Fibroblast of lung (primary cell): Measurements from ENCODE around the gene CDKAL1. TPM values are rescaled to one million over a fixed set of nuclear protein-coding genes. Genes with fewer than 3 reads are reported as not detected.

ENCODE experiments used
- DNase-seq, 2 donors: peaks; one replicate each; pipeline versions ENCODE4 v3.0.0 to v3.0.0-alpha.2; 2010; ENCODE audit warnings: low read depth in 2 of 2
- H2AFZ ChIP-seq: 2 replicates; pipeline ENCODE4 v1.5.1; 2012; ENCODE audit warnings: low read length, control low read depth, inconsistent platforms
- H3K27ac ChIP-seq: 2 replicates; pipeline ENCODE4 v1.5.1; 2011; ENCODE audit warnings: low read length, control low read depth; ENCODE audit not compliant: insufficient read depth
- H3K27me3 ChIP-seq: 2 replicates; pipeline ENCODE4 v1.5.1; 2011; ENCODE audit warnings: mild to moderate bottlenecking, low read length; ENCODE audit not compliant: control insufficient read depth, insufficient read depth
- H3K36me3 ChIP-seq: 2 replicates; pipeline ENCODE4 v1.5.1; 2011; ENCODE audit warnings: low read length; ENCODE audit not compliant: control insufficient read depth, insufficient read depth
- H3K4me1 ChIP-seq: 2 replicates; pipeline ENCODE4 v1.5.1; 2011; ENCODE audit warnings: low read length; ENCODE audit not compliant: control insufficient read depth, insufficient read depth; ENCODE audit errors: extremely low read depth
- H3K4me2 ChIP-seq: 2 replicates; pipeline ENCODE4 v1.5.1; 2011; ENCODE audit warnings: low read length, control low read depth; ENCODE audit not compliant: insufficient read depth; ENCODE audit errors: extremely low read depth
- H3K4me3 ChIP-seq, 4 experiments: fragments of 200-600 bp in 1 of 4; sonication (generic) in 1 of 4; replicated peaks in 1 of 4; 2 replicates each; pipeline ENCODE4 v1.5.1; 2011 to 2016; ENCODE audit warnings: low read length in 4 of 4, low read depth in 3 of 4, mild to moderate bottlenecking in 3 of 4, control low read depth in 2 of 4, inconsistent platforms in 1 of 4, mixed read lengths in 1 of 4; ENCODE audit not compliant: insufficient read depth in 1 of 4; ENCODE audit errors: control extremely low read depth in 1 of 4
- H3K79me2 ChIP-seq: 2 replicates; pipeline ENCODE4 v1.5.1; 2012; ENCODE audit warnings: mild to moderate bottlenecking, low read length, inconsistent platforms; ENCODE audit not compliant: control insufficient read depth, insufficient read depth
- H3K9ac ChIP-seq: 2 replicates; pipeline ENCODE4 v1.5.1; 2011; ENCODE audit warnings: mild to moderate bottlenecking, low read length, control low read depth; ENCODE audit not compliant: insufficient read depth
- H3K9me3 ChIP-seq: 2 replicates; pipeline ENCODE4 v1.5.1; 2012; ENCODE audit warnings: low read depth, low read length; ENCODE audit not compliant: control insufficient read depth, insufficient read depth
- H4K20me1 ChIP-seq: 2 replicates; pipeline ENCODE4 v1.5.1; 2011; ENCODE audit warnings: low read length; ENCODE audit not compliant: control insufficient read depth, insufficient read depth; ENCODE audit errors: extremely low read depth
- CTCF ChIP-seq, 2 donors: IDR thresholded peaks in 1 of 2; conservative IDR thresholded peaks in 1 of 2; 1 replicate in 1 of 2; 2 replicates in 1 of 2; pipeline ENCODE4 v1.5.1; 2011 to 2012; ENCODE audit warnings: low read length in 2 of 2, control low read depth in 1 of 2, inconsistent platforms in 1 of 2, low read depth in 1 of 2, mild to moderate bottlenecking in 1 of 2
- EZH2 ChIP-seq: IDR thresholded peaks from 2 replicates; pipeline ENCODE4 v1.5.1; 2012; ENCODE audit warnings: low read length, control low read depth, mild to moderate bottlenecking; ENCODE audit errors: missing control alignments
- polyA plus RNA-seq, 2 donors: library from polyadenylated mRNA; depleted of rRNA in 1 of 2; stranded (reverse) in 1 of 2; unstranded in 1 of 2; fragments of >200 nt; gene quantifications; 2 replicates each; pipeline ENCODE4 v1.2.1, GENCODE V29; 2011 to 2012; ENCODE audit warnings: missing spikeins in 1 of 2
- total RNA-seq: library from RNA; depleted of rRNA; stranded (reverse); fragments of >200 nt; gene quantifications from 2 replicates; pipeline ENCODE4 v1.2.1, GENCODE V29; 2014

The CDKAL1 gene
- total and polyA plus RNA-seq, 2 donors (not counting 1 experiment from before 2014, with no cell fraction given): 7.4 to 15.0 TPM

DNA sequence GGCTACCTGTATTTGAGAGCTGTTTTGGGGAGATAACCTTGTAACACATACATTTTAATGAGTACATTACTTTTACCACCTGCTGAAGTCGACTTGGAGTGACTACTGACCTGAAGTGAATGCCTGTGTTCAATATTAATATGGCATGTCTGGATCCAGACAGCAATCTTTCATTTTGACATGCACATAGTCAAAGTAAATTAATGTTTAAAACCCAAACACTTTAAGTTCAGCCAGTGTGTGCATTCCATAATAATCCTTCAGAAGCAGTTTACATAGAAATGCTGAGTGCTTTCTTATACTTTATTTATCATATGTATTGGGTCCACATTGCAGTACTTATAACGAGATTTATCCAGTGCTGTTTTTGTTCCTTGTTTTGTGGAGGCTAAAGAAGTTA, 38.0 kb downstream of the CDKAL1 start:
- no peak overlapping the region for H3K4me2 ChIP-seq
- TF ChIP-seq CTCF (conservative IDR thresholded peaks at IDR 0.05 in 1 of 2, IDR thresholded peaks at IDR 0.05 in 1 of 2; ENCODE audit: low read depth in 1 of 2, low read length in 2 of 2): no peak
- TF ChIP-seq EZH2: no peak

GRCh38 chr6:20572940-20573339, 38.7 kb downstream of the CDKAL1 start:
- DNase-seq: peak; percentile 33 to 74
- no peaks in the 10 kb centered on the region for H3K36me3 ChIP-seq

More for the DNA sequence above, 38.0 kb downstream of the CDKAL1 start:
- H3K9me3 ChIP-seq: no peaks in the 10 kb centered on the region
- H3K27me3 ChIP-seq: no peaks in the 10 kb centered on the region
- H3K4me1 ChIP-seq: no peaks in the 10 kb centered on the region
- no peaks in the 10 kb centered on the region for H3K79me2 ChIP-seq
- H3K36me3 ChIP-seq: no peaks in the 10 kb centered on the region
- no peak overlapping the region for H3K9ac ChIP-seq
- H3K27ac ChIP-seq: no peak overlapping the region
- H3K4me3 ChIP-seq: no peak overlapping the region
- no peak for DNase-seq
- no peaks in the 10 kb centered on the region for H4K20me1 ChIP-seq
- no peak overlapping the region for H2AFZ ChIP-seq

GRCh38 chr6:20574355-20574754, 40.1 kb downstream of the CDKAL1 start:
- H3K9me3 ChIP-seq: no peaks in the 10 kb centered on the region
- H3K4me1 ChIP-seq: no peaks in the 10 kb centered on the region
- no peaks in the 10 kb centered on the region for H3K79me2 ChIP-seq
- H3K36me3 ChIP-seq: no peaks in the 10 kb centered on the region
- H3K27me3 ChIP-seq: no peaks in the 10 kb centered on the region
- no peaks in the 10 kb centered on the region for H4K20me1 ChIP-seq
- TF ChIP-seq EZH2: no peak
- TF ChIP-seq CTCF (conservative IDR thresholded peaks at IDR 0.05 in 1 of 2, IDR thresholded peaks at IDR 0.05 in 1 of 2; ENCODE audit: low read depth in 1 of 2, low read length in 2 of 2): no peak
- no peak for DNase-seq
- no peak overlapping the region for H3K27ac ChIP-seq
- no peak overlapping the region for H2AFZ ChIP-seq
- H3K9ac ChIP-seq: no peak overlapping the region
- no peak overlapping the region for H3K4me3 ChIP-seq
- no peak overlapping the region for H3K4me2 ChIP-seq

More at GRCh38 chr6:20572940-20573339, 38.7 kb downstream of the CDKAL1 start:
- no peak for TF ChIP-seq EZH2
- Histone ChIP-seq H3K9ac (no peak overlapping the region), H3K4me1 (no peaks in the 10 kb centered on the region), H3K27me3 (no peaks in the 10 kb centered on the region), H3K4me2 (no peak overlapping the region), H3K9me3 (no peaks in the 10 kb centered on the region), H4K20me1 (no peaks in the 10 kb centered on the region), H3K4me3 (no peak overlapping the region), H3K27ac (no peak overlapping the region), H2AFZ (no peak overlapping the region), H3K79me2 (no peaks in the 10 kb centered on the region)
